ENCODE results near the gene NEK7.

NEK7 gene

DNA sequence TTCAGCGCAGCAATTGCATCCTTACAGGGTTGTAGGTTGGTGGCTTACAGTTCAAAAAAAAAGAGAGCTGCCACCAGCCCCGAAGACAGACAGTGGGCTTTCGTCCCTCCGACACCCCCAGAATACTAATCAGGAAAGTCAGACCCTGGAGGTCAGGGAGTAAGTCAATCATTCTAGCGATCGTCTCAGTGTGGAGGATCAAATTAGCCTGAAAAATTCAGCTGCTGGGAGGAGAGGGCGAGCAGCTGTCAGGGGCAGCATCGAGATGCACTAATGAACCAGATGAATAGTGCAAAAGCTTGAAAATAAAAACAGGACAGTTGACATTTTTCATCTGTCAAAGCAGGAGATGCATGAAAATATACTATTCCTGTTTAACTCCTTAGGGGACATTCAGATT is 138.4 kb downstream of the NEK7 start:
- Histone ChIP-seq H3K4me2 (ENCODE audit: low read length) (no peak overlapping the region), H3F3A (ENCODE audit: insufficient read depth, low read length) (no peaks in the 10 kb centered on the region), H3K27ac (ENCODE audit: low read depth, low read length, poor library complexity, severe bottlenecking) (no peak overlapping the region), H3K4me1 (ENCODE audit: insufficient read depth, low read length, severe bottlenecking) (no peaks in the 10 kb centered on the region), H3K9me3 (ENCODE audit: low read length) (no peaks in the 10 kb centered on the region), H2AFZ (ENCODE audit: low read length) (no peak overlapping the region), H3K27me3 (ENCODE audit: insufficient read depth, low read length) (no peaks in the 10 kb centered on the region), H3K36me3 (ENCODE audit: insufficient read depth, low read length) (no peaks in the 10 kb centered on the region), H3K4me3 (ENCODE audit: low read depth, low read length, poor library complexity, severe bottlenecking) (no peak overlapping the region), H3K9ac (ENCODE audit: low read length) (no peak overlapping the region), H3K9me2 (ENCODE audit: low read depth, low read length) (no peaks in the 10 kb centered on the region), H3K79me2 (ENCODE audit: insufficient read depth, low read length) (no peaks in the 10 kb centered on the region), H4K20me1 (ENCODE audit: insufficient read depth, low read length) (no peaks in the 10 kb centered on the region)
- TF ChIP-seq EZH2 (IDR thresholded peaks at IDR 0.05; ENCODE audit: borderline replicate concordance, low read length) = no peak
- TF ChIP-seq, protein P1, sequence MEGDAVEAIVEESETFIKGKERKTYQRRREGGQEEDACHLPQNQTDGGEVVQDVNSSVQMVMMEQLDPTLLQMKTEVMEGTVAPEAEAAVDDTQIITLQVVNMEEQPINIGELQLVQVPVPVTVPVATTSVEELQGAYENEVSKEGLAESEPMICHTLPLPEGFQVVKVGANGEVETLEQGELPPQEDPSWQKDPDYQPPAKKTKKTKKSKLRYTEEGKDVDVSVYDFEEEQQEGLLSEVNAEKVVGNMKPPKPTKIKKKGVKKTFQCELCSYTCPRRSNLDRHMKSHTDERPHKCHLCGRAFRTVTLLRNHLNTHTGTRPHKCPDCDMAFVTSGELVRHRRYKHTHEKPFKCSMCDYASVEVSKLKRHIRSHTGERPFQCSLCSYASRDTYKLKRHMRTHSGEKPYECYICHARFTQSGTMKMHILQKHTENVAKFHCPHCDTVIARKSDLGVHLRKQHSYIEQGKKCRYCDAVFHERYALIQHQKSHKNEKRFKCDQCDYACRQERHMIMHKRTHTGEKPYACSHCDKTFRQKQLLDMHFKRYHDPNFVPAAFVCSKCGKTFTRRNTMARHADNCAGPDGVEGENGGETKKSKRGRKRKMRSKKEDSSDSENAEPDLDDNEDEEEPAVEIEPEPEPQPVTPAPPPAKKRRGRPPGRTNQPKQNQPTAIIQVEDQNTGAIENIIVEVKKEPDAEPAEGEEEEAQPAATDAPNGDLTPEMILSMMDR (IDR thresholded peaks at IDR 0.05; ENCODE audit: low read length) = no peak

DNA sequence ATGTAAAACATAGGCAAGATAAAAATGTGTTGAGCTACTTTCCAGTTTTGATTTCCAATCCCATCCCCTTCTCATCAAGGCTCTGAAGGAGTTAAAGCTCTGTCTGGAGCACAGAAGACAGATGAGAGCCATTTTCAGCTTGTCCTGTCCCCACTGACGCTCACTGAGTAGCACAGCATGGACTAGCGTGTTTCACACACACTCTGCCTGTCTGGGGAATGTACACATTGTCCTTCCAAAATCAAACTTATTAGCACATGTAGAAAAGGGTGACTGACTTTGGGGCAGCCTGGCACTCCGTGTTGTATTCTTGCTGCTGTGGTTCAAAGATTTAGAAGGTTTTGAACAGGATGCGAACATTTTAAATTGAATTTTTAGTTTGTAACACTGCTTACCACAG is 139.2 kb downstream of the NEK7 start:
- Histone ChIP-seq H3K9ac (ENCODE audit: low read length) (no peak overlapping the region), H2AFZ (ENCODE audit: low read length) (no peak overlapping the region), H3K27ac (ENCODE audit: low read depth, low read length, poor library complexity, severe bottlenecking) (no peak overlapping the region), H3F3A (ENCODE audit: insufficient read depth, low read length) (no peaks in the 10 kb centered on the region), H3K79me2 (ENCODE audit: insufficient read depth, low read length) (no peaks in the 10 kb centered on the region), H3K4me1 (ENCODE audit: insufficient read depth, low read length, severe bottlenecking) (no peaks in the 10 kb centered on the region), H3K27me3 (ENCODE audit: insufficient read depth, low read length) (no peaks in the 10 kb centered on the region), H3K9me3 (ENCODE audit: low read length) (no peaks in the 10 kb centered on the region), H3K4me3 (ENCODE audit: low read depth, low read length, poor library complexity, severe bottlenecking) (no peak overlapping the region), H4K20me1 (ENCODE audit: insufficient read depth, low read length) (no peaks in the 10 kb centered on the region), H3K9me2 (ENCODE audit: low read depth, low read length) (no peaks in the 10 kb centered on the region), H3K36me3 (ENCODE audit: insufficient read depth, low read length) (no peaks in the 10 kb centered on the region), H3K4me2 (ENCODE audit: low read length) (no peak overlapping the region)
- TF ChIP-seq EZH2 (IDR thresholded peaks at IDR 0.05; ENCODE audit: borderline replicate concordance, low read length) = no peak
- TF ChIP-seq, protein P1 (IDR thresholded peaks at IDR 0.05; ENCODE audit: low read length) = no peak

DNA sequence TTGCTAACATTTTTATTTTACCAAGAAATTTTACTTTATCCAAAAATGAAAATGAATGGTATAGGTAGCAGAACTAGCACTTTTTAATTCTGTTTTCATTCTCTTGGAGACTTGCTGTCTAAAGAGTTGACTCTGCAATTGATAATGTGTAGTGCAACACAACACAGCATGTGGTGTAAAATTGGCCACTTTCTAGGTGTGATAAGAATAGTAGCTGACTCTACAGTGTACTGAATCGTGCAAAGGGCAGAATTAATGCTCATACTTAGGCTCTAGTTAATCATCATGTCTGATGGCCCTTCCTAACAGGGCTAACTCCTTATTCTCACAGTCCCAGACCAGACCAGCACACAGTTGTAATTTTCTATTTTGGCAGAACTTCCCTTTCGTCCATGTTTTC is 140.5 kb downstream of the NEK7 start:
- no peak overlapping the region for H3K9ac ChIP-seq (ENCODE audit: low read length)
- H3K27me3 ChIP-seq (ENCODE audit: insufficient read depth, low read length) = no peaks in the 10 kb centered on the region
- no peaks in the 10 kb centered on the region for H3K9me2 ChIP-seq (ENCODE audit: low read depth, low read length)
- H3K79me2 ChIP-seq (ENCODE audit: insufficient read depth, low read length) = no peaks in the 10 kb centered on the region
- no peaks in the 10 kb centered on the region for H3K36me3 ChIP-seq (ENCODE audit: insufficient read depth, low read length)
- no peaks in the 10 kb centered on the region for H3F3A ChIP-seq (ENCODE audit: insufficient read depth, low read length)
- H3K4me1 ChIP-seq (ENCODE audit: insufficient read depth, low read length, severe bottlenecking) = no peaks in the 10 kb centered on the region
- H3K27ac ChIP-seq (ENCODE audit: low read depth, low read length, poor library complexity, severe bottlenecking) = no peak overlapping the region
- H2AFZ ChIP-seq (ENCODE audit: low read length) = no peak overlapping the region
- no peaks in the 10 kb centered on the region for H4K20me1 ChIP-seq (ENCODE audit: insufficient read depth, low read length)
- no peak overlapping the region for H3K4me2 ChIP-seq (ENCODE audit: low read length)
- H3K9me3 ChIP-seq (ENCODE audit: low read length) = no peaks in the 10 kb centered on the region
- no peak for TF ChIP-seq EZH2 (IDR thresholded peaks at IDR 0.05; ENCODE audit: borderline replicate concordance, low read length)
- TF ChIP-seq, protein P1 (IDR thresholded peaks at IDR 0.05; ENCODE audit: low read length) = no peak
- no peak overlapping the region for H3K4me3 ChIP-seq (ENCODE audit: low read depth, low read length, poor library complexity, severe bottlenecking)

All from OCI-LY1 (cell line).